NCI-H460 (cell line): ENCODE data around the gene GAMT. TPM values are rescaled to one million over a fixed set of nuclear protein-coding genes. Genes with fewer than 3 reads are reported as not detected.
"Not testable (repeated sequence)": the region's sequence is repeated elsewhere in the genome, so short reads cannot be mapped to it uniquely, and the experiment has no call there.

ENCODE experiments used
- DNase-seq: peaks from one replicate; pipeline ENCODE4 v3.0.0-alpha.2; 2016; ENCODE audit warnings: low read depth; ENCODE audit errors: extremely low read depth
- total RNA-seq: library from RNA; depleted of rRNA; stranded (reverse); fragments of >200 nt; shearing (Covaris generic); gene quantifications from 2 replicates; pipeline ENCODE4 v1.2.3, GENCODE V29; 2014

Gene GAMT
- total RNA-seq, 1 experiment from 2014 or later = 10.3 TPM

GRCh38 chr19:1420085-1420484, 18.7 kb upstream of the GAMT start:
- not testable (repeated sequence) for DNase-seq

DNA sequence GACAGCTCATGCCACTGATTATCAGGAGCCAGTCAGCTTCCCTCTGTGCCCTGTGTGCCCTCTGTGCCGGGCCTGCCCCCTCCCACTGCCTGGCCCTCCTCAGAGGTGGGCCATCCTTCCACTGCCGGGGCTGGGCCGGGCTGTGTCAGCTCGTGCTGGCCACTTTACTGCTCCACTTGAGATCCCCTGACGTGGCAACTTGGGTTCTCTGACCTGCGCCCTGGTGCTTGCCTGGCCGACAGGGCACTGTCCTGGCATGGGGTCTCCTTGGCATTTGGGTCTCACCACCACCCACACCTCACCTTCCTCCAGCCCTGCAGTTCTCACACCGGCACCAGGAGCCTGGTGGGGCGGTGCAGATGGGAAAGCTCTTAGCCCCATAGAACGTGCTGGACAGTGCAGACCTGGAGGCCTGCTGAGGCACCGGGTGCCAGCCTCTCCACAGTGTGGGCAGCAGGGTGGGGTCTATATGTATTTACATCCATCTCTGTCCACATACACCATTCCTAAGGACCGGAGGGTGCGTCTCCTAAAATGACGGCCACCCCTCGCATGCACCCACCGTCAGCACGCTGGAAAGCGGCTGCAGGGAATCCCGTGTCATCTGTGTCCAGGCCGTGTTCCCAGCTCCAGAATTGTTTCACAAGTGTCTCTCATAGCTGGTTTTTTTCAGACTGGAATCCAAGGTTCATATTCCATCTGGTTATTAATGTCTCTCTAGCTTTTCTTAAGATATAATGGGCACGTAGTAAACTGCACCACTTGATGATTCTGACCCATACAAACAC, 17.8 kb upstream of the GAMT start:
- DNase-seq = no peak

- no peak for DNase-seq
Observed at GRCh38 chr19:1418496-1418775, 17.1 kb upstream of the GAMT start.

- DNase-seq = no peak
Observed at GRCh38 chr19:1417681-1418495, 16.5 kb upstream of the GAMT start.

- DNase-seq = no peak
Observed at GRCh38 chr19:1417145-1417544, 15.8 kb upstream of the GAMT start.

- no peak for DNase-seq
Observed at GRCh38 chr19:1416014-1416841, 14.9 kb upstream of the GAMT start.

DNA sequence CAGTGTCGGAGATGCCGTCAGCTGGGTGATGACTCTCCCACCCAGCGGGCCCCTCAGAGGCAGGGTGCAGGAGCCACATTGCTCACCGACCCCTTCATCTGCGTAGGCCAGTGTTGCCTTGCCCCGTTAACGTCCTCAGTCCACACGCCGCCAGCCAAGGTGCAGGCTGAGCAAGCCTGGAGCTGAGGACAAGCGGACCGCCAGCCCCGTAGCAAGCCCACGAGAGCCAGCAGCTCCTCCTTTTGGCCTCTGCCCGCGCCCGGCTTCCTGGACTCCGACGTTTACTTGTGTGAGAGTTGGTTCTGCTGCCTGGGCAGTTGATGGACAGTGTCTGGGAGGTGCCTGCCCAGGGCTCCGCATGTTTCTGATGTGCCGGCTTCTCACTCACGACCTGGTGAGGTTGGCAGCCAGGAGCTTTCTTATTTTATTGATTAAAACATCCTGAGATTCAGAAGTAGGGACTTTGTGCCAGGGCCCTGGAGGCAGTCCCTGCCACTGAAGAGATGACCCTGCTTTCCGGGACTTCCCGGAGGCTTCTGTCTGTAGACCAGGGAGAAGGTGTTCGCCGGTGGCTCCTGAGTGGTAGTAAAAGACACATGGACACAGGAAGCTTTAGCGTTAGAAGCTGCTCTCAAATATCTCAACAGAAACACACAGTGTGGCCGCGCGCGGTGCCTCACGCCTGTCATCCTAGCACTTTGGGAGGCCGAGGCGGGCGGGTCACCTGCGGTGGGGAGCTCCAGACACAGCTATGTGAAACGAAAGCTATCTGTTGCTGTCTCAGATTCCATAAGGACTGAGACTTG, 11.9 kb upstream of the GAMT start:
- no peak for DNase-seq

- no peak for DNase-seq
Observed at GRCh38 chr19:1412323-1412923, 11.1 kb upstream of the GAMT start.

DNA sequence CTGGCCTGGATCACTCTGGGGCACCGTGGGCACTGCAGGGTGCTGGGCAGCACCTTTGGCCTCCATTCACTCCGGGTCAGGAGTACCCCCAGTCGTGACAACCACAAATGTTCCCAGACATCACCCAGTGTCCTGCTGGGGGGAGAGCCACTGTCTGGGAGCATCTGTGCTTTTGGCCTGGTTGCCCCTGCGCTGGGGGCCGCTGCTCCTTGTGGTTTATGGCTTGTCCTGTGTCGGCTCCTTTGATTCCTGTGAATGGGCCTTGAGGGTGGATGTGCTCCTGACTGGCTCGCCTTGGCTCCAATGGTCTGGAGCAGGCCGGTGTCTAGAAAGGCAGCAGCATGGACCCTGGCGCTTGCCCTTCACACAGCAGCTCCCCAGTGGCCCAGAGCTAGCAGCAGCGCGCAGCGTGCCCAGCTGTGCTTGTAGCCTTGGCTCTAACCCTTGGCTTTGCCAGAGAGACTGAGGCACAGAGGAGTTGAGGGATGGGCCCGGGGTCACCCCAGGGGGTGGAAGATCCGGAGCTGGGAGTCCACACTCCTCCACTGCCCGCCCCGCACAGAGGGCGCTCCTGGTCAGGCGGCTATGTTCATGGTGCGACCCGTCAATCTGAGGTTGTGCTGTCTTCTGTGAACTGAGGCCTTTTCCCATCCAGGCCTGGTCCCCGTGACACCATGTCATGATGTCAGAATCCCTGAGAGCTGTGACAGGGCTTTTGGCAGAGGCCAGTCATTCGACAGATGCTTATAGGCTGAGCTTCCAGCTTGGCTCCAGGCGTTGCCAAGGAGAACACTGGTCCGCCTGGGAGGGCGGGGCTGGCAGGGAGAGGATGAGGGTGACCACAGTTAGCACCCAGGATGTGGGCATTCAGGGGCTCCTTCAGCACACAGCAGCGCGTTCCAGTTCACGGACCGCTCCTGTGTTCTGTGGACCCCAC, 10.2 kb upstream of the GAMT start:
- DNase-seq = no peak

- no peak for DNase-seq
Observed at GRCh38 chr19:1410789-1411188, 9.4 kb upstream of the GAMT start.

GRCh38 chr19:1410136-1410786, 8.9 kb upstream of the GAMT start:
- no peak for DNase-seq

- no peak for DNase-seq
Observed at GRCh38 chr19:1409204-1410005, 8.1 kb upstream of the GAMT start.

- no peak for DNase-seq
Observed at GRCh38 chr19:1408300-1409203, 7.2 kb upstream of the GAMT start.

- no peak for DNase-seq
Observed at GRCh38 chr19:1407528-1408299, 6.4 kb upstream of the GAMT start, which contains the start of gene DAZAP1. TSS of gene DAZAP1 (plus strand) at chr19:1407586. CDS start at chr19:1407774, 188 bp downstream.

GRCh38 chr19:1406774-1407527, 5.6 kb upstream of the GAMT start:
- DNase-seq = peak; percentile 96
